Stomach (tissue), 4 donors: ENCODE data around the gene PGC.

Experiments used
- CTCF ChIP-seq, 7 experiments: fragments of 450-650 bp in 4 of 7; fragments of 200-600 bp in 3 of 7; sonication (generic) in 3 of 7; IDR thresholded peaks; one replicate each; pipeline ENCODE4 v1.5.1; 2016 to 2019; ENCODE audit warnings: antibody characterized with exemption in 7 of 7, control low read depth in 2 of 7, mild to moderate bottlenecking in 1 of 7
- EP300 ChIP-seq: sonication (generic); formaldehyde crosslinking; IDR thresholded peaks from one replicate; pipeline ENCODE4 v1.6.1; 2017; ENCODE audit warnings: antibody characterized with exemption
- POLR2A ChIP-seq, 4 donors: fragments of 450-650 bp; IDR thresholded peaks; one replicate each; pipeline ENCODE4 v1.6.1; 2016; ENCODE audit warnings: antibody characterized with exemption in 4 of 4, control low read depth in 2 of 4, mild to moderate bottlenecking in 1 of 4, moderate library complexity in 1 of 4

GRCh38 chr6:41733707-41734665 is 13.2 kb downstream of the PGC start:
- TF ChIP-seq CTCF (IDR thresholded peaks at IDR 0.05) (no peak), EP300 (no peak), POLR2A (IDR thresholded peaks at IDR 0.05) (no peak)
